ENCODE measurements around the gene NT5DC1.

The NT5DC1 gene

DNA sequence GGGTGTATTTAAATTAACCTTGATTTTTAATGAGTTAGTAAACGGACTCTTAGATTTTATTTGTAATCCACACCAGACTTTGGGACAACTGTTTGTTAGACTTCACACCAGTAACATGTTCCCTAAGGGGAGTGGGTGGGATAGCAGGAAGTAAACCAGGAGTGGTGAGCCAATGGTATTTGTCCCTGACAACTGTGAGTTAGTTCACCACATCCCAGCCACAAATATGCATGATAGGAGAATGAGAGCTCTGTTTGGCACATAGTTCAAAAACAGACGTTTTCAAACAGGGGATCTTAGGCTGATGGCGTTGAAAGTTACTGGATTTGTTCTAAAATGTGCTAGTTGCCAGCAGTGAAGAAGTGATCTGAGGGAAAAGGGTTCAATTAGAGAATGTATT is 44.0 kb downstream of the NT5DC1 start:
- DNase-seq: no peak

DNA sequence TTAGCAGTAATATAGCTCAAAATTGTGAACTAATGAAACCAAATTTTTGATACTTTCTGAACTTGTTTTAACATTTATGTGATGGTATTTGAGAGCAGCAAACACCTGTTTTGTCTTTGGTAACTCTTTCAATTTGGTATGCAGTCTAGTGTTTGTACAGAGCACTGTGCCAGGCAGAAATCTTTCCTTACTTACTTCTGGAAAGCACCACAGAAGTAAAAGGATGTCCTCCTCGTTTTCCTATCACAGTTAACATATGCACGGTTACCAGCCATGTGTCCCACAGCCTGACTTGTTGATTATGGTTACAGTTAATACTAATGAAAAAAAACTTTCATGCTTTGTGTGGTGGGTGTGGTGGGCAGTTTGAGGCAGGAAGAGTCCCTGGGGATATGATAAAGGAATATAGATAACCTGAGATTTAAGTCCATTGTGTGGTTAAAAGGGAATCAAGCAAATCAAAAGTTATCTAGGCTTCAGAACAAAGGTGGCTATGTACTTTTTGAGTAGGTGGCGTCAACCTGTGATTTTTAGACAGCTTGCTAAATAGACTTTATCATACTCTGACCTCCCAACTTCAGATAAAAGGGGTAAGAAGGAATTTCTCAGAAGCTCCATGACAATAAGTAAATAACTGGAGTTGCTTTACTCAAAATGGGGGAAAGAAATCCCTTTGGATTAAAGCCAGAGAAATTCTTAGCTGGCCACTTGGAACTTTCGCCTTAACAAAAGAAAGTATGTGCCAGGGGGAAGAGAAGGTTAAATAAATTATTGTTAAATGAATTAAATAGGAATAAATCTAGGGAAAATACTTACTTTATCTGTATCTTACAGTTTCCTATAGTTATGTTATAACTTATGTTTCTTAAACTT is 45.4 kb downstream of the NT5DC1 start:
- no peak for DNase-seq

DNA sequence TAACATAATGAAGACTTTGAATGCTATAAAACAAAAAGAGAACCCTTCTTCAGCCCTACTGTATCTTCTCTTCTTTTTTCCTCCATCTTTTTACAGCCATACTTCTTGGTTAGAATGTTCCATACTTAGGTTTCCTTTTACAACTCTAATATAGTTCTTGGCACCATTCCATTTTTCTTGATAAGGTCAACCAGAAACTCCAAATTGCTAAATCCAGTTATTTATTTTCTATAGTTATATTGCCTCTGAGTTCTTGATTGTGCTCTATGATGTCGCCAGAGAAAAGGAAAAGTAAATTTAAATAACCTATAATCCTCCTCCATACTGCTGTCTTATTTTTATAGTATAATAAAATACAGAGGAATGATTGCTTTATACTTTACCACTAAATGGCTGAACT is 52.0 kb downstream of the NT5DC1 start:
- no peak for DNase-seq

GRCh38 chr6:116154887-116155286 is 54.2 kb downstream of the NT5DC1 start:
- no peak for DNase-seq

- no peak for DNase-seq
Observed at GRCh38 chr6:116156405-116157326, 56.0 kb downstream of the NT5DC1 start.

DNA sequence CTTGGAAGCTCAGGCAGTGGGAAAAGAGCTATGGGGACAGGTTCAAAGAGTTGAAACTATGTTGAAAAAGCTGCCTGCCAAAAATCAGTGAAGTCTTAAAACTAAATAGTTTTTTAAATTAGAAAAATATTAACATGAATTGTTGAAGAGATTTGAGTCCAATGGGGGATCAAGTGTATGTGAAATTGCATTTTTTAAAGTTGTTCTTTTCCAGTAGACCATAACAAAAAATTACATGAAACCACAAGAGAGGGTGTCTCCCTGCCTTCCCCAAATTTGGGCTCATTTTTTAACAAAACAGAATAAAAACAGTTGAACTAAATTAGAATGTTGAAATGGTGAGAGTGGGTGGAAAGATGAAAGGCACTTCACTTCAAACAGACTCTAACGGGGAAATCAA is 56.7 kb downstream of the NT5DC1 start:
- no peak for DNase-seq

- no peak for DNase-seq
Observed at GRCh38 chr6:116158641-116159040, 58.0 kb downstream of the NT5DC1 start.

- DNase-seq: no peak
Observed at GRCh38 chr6:116159782-116160524, 59.3 kb downstream of the NT5DC1 start.

DNA sequence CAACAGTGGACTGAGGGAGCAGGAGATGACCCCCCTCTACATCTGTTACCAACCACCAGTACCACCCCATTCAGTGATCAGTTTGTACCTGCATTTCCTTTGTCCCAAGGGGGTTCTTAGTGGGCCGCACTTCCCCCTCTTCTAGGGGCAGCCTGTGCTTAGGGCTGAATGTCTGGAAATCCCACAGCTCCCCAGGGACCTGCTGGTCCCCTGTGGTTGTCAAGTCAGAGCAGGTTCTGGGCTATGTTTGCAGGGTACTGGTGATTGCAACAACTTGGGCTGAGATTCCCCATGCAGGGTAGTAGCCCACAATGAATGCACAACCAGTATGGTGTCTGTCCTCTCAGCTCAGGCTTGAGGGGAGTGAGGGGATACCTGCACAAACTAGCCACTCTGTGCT is 64.9 kb downstream of the NT5DC1 start:
- DNase-seq: no peak

DNA sequence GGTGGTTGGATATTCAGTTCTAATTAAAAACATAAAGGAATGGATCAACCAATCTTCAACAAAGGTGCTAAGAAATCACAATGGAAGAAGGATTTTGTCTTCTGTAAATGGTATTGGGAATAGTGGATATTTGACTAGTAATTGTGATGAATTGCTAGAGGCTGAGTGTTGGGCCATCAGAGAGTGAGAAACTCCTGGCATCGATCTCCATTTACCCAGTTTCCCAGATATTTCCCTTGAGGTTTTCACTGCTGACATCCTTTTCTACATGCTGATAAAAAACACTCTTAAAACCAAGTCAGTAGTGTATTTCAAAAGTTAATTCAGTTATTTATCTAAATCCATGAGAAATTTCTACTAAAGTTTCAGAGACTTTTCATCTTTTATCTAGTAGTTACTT is 65.7 kb downstream of the NT5DC1 start:
- DNase-seq: no peak

DNA sequence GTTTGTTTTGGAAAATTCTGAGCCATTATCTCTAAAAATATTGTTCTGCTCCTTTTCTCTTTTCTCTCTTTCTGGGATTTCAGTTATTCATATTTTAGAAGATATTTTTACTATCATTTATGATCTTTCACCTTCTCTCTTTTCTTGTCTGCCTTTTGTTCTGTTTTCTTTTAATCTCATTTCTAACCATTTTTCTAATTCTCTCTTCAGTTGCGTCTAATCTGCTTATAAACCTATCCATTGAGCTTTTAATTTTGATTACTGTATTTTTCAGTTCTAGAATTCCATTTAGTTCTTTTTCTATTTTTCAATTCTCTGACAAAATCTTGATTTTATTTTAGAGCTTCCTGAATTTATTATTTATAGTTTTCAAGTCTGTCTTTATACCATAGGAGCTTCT is 67.5 kb downstream of the NT5DC1 start:
- DNase-seq: no peak

- DNase-seq: no peak
Observed at GRCh38 chr6:116169880-116170279, 69.2 kb downstream of the NT5DC1 start.

- DNase-seq: no peak
Observed at GRCh38 chr6:116170358-116171057, 69.9 kb downstream of the NT5DC1 start.

GRCh38 chr6:116173928-116174327 is 73.3 kb downstream of the NT5DC1 start:
- DNase-seq: no peak

GRCh38 chr6:116175344-116175743 is 74.7 kb downstream of the NT5DC1 start:
- no peak for DNase-seq

DNA sequence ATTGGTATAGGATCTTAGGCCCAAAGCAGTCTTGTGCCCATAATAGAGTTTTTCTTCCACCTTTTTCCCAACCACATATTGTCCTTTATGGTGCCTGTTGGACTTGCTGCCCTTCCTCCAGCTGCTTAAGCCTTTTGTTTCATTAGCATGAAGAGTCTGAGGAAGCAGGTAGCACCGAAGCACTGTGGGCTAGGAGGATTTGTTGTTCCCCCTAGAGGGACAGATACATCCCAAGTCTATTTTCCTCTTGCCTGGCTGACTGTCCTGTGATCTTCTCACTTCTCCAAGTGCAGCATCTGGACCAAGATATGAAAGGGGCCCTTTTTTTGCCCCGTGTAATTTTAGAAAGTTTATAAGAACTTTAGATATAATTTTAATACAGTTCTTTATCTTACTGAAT is 75.9 kb downstream of the NT5DC1 start:
- DNase-seq: no peak

GRCh38 chr6:116180375-116180774 is 79.7 kb downstream of the NT5DC1 start:
- DNase-seq: no peak

DNA sequence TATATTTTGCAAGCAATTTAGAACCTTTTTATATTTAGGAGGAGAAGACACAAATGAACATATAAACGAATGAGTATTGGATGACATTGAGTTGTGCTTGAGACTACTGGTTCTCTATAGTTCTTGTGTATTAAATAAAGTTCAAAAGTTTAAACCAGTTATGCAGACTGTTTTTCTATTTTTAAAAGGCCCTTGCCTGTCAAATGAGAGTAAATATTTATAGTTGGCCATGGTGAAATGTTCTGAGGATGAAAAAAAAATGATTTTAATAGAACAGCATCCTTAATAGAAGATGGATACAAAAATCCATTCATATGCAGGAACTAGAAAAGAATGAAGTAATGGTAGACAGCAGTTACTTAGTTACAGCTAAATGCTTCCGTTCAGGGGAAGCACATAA is 88.8 kb downstream of the NT5DC1 start:
- DNase-seq: no peak

- DNase-seq: no peak
Observed at GRCh38 chr6:116190550-116190949, 89.9 kb downstream of the NT5DC1 start.

GRCh38 chr6:116191881-116192280 is 91.2 kb downstream of the NT5DC1 start:
- DNase-seq: no peak

GRCh38 chr6:116192786-116193185 is 92.1 kb downstream of the NT5DC1 start:
- no peak for DNase-seq

- no peak for DNase-seq
Observed at GRCh38 chr6:116196841-116197240, 96.2 kb downstream of the NT5DC1 start.
